Measurements from ENCODE around the gene ULK3.

DNA sequence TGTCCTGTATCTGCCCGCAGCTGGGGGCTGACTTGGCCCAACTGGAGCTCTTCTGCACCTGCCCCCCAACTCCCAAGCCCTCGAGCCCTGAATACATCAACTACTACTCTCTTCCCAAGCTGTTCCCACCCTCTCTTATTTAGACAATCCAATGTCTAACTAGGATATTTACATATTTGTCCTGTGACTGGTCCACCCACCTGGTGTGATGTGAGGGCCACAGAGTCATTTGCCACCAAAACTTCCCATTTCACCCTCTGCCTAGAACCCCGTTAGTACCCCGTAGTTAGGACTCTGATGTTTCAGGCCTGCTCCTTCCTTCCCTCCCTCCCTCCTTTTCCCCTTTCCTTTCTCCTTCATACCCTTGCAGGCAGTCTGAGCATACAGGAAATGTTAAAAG is 10.1 kb downstream of the ULK3 start:
- TF ChIP-seq POLR2A (IDR thresholded peaks at IDR 0.05), result no peak
- no peak for TF ChIP-seq CTCF (IDR thresholded peaks at IDR 0.05)
- TF ChIP-seq EP300 (IDR thresholded peaks at IDR 0.05), result no peak
